ENCODE data around the gene MAST1.

DNA sequence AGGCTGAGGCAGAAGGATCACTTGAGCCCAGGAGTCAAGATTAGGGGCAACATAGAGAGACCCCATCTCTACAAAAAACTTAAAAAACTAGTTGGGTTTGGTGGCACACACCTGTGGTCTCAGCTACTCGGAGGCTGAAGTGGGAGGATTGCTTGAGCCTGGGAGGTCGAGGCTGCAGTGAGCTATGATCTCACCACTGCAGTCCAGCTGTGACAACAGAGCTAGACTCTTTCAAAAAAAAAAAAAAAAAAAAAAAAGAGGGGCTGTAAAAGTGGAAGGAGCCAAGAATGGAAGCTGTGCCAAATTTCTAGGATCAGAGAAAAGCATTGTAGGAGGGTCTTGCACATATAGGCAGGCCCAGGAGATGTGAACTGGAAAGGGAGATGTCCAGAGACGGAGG, 33.4 kb downstream of the MAST1 start:
- TF ChIP-seq, protein P1, sequence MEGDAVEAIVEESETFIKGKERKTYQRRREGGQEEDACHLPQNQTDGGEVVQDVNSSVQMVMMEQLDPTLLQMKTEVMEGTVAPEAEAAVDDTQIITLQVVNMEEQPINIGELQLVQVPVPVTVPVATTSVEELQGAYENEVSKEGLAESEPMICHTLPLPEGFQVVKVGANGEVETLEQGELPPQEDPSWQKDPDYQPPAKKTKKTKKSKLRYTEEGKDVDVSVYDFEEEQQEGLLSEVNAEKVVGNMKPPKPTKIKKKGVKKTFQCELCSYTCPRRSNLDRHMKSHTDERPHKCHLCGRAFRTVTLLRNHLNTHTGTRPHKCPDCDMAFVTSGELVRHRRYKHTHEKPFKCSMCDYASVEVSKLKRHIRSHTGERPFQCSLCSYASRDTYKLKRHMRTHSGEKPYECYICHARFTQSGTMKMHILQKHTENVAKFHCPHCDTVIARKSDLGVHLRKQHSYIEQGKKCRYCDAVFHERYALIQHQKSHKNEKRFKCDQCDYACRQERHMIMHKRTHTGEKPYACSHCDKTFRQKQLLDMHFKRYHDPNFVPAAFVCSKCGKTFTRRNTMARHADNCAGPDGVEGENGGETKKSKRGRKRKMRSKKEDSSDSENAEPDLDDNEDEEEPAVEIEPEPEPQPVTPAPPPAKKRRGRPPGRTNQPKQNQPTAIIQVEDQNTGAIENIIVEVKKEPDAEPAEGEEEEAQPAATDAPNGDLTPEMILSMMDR (IDR thresholded peaks at IDR 0.05; ENCODE audit: insufficient read depth, low read length): no peak
- no peak for TF ChIP-seq SPI1 (IDR thresholded peaks at IDR 0.05; ENCODE audit: borderline replicate concordance, low read depth)
- TF ChIP-seq, protein P2, sequence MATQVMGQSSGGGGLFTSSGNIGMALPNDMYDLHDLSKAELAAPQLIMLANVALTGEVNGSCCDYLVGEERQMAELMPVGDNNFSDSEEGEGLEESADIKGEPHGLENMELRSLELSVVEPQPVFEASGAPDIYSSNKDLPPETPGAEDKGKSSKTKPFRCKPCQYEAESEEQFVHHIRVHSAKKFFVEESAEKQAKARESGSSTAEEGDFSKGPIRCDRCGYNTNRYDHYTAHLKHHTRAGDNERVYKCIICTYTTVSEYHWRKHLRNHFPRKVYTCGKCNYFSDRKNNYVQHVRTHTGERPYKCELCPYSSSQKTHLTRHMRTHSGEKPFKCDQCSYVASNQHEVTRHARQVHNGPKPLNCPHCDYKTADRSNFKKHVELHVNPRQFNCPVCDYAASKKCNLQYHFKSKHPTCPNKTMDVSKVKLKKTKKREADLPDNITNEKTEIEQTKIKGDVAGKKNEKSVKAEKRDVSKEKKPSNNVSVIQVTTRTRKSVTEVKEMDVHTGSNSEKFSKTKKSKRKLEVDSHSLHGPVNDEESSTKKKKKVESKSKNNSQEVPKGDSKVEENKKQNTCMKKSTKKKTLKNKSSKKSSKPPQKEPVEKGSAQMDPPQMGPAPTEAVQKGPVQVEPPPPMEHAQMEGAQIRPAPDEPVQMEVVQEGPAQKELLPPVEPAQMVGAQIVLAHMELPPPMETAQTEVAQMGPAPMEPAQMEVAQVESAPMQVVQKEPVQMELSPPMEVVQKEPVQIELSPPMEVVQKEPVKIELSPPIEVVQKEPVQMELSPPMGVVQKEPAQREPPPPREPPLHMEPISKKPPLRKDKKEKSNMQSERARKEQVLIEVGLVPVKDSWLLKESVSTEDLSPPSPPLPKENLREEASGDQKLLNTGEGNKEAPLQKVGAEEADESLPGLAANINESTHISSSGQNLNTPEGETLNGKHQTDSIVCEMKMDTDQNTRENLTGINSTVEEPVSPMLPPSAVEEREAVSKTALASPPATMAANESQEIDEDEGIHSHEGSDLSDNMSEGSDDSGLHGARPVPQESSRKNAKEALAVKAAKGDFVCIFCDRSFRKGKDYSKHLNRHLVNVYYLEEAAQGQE (IDR thresholded peaks at IDR 0.05; ENCODE audit: insufficient replicate concordance, low read depth): no peak
